ENCODE measurements around the gene NFXL1. TPM values are rescaled to one million over a fixed set of nuclear protein-coding genes. Genes with fewer than 3 reads are reported as not detected.
A peak's percentile ranks its signal among the peaks of the same experiment; 100 is the strongest.

NFXL1 gene
- total RNA-seq, 4 donors from 2014 or later = 3.7 to 10.8 (median 5.5) TPM

GRCh38 chr4:47915378-47915777, 995 bp upstream of the NFXL1 start:
- Histone ChIP-seq H3K9me3 (no peaks in the 10 kb centered on the region), H3K4me1 (peaks cover 11 to 12% of the 10 kb centered on the region in 2 donors), H3K27ac (no peak overlapping the region), H3K36me3 (peaks cover 0 to 18% of the 10 kb centered on the region in 2 donors), H3K27me3 (no peaks in the 10 kb centered on the region), H3K4me3 (no peak overlapping the region)
- no peak for TF ChIP-seq POLR2A (IDR thresholded peaks at IDR 0.05)
- TF ChIP-seq, protein P1, sequence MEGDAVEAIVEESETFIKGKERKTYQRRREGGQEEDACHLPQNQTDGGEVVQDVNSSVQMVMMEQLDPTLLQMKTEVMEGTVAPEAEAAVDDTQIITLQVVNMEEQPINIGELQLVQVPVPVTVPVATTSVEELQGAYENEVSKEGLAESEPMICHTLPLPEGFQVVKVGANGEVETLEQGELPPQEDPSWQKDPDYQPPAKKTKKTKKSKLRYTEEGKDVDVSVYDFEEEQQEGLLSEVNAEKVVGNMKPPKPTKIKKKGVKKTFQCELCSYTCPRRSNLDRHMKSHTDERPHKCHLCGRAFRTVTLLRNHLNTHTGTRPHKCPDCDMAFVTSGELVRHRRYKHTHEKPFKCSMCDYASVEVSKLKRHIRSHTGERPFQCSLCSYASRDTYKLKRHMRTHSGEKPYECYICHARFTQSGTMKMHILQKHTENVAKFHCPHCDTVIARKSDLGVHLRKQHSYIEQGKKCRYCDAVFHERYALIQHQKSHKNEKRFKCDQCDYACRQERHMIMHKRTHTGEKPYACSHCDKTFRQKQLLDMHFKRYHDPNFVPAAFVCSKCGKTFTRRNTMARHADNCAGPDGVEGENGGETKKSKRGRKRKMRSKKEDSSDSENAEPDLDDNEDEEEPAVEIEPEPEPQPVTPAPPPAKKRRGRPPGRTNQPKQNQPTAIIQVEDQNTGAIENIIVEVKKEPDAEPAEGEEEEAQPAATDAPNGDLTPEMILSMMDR (IDR thresholded peaks at IDR 0.05 in 4 of 5, conservative IDR thresholded peaks at IDR 0.05 in 1 of 5) = no peak
- intact Hi-C loops (cut with DNase I; ENCODE audit: low total_unique reads) (loop anchor here (5.0 to 10.0 kb wide), 3 partner anchors 349 to 917 kb away; partner anchors contain the start of genes OCIAD1 and TEC), in situ Hi-C loops (cut with MboI; ENCODE audit: low sequenced_read_pairs in 4 of 4) (loop anchor here in 1 of 4 donors (25.0 kb wide), 1 partner anchor 453 kb away; the partner anchor contains the start of gene COMMD8)
- no peak for ATAC-seq
- no peak for DNase-seq

- no peaks in the 10 kb centered on the region for H3K9me3 ChIP-seq
- peak in 1 of 2 donors; percentile 33 for ATAC-seq
- in situ Hi-C loops (cut with MboI; ENCODE audit: low sequenced_read_pairs in 4 of 4) (loop anchor here in 1 of 4 donors (25.0 kb wide), 1 partner anchor 453 kb away; the partner anchor contains the start of gene COMMD8), intact Hi-C loops (cut with DNase I; ENCODE audit: low total_unique reads) (loop anchor here (1.0 to 10.0 kb wide), 6 partner anchors 112 to 917 kb away; partner anchors contain the start of genes ATP10D, OCIAD1 and TEC)
- peaks cover 11 to 12% of the 10 kb centered on the region in 2 donors for H3K4me1 ChIP-seq
- peak overlapping the region; percentile 67 to 77 (median 74) for H3K27ac ChIP-seq
- no peak for TF ChIP-seq POLR2A (IDR thresholded peaks at IDR 0.05)
- TF ChIP-seq, protein P1 (IDR thresholded peaks at IDR 0.05 in 4 of 5, conservative IDR thresholded peaks at IDR 0.05 in 1 of 5) = no peak
- H3K4me3 ChIP-seq = peak overlapping the region; percentile 79 to 92 (median 84)
- no peaks in the 10 kb centered on the region for H3K27me3 ChIP-seq
- peaks cover 0 to 22% of the 10 kb centered on the region in 2 donors for H3K36me3 ChIP-seq
- no peak for DNase-seq
These were observed 499 bp upstream of the NFXL1 start for GRCh38 chr4:47914926-47915237.

DNA sequence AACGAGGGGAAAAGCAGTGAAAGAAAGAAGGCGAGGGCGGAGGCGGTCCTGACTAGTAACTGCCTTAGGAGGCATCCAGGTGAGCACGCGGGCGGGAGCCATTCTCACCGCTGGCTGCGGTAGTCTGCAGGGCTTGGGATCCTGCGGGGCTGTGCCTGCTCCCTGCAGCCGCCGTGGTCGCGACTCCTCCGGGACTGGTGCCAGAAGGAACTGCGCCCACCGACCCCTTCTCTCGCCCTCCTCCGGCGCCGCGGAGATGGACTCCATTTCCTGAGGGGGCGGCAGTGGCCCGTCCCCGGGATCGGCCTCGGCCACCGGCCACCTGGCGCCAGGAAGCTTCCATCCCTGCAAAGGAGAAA, 543 bp downstream of the NFXL1 start:
- intact Hi-C loops (cut with DNase I; ENCODE audit: low total_unique reads) = loop anchor here (1.0 to 10.0 kb wide), 5 partner anchors 113 to 429 kb away; partner anchors contain the start of genes ATP10D and TEC
- Histone ChIP-seq H3K27me3 (no peaks in the 10 kb centered on the region), H3K9me3 (no peaks in the 10 kb centered on the region), H3K4me3 (peak overlapping the region; percentile 79 to 92 (median 84)), H3K27ac (peak overlapping the region; percentile 75 to 84 (median 80)), H3K36me3 (peaks cover 0 to 29% of the 10 kb centered on the region in 2 donors), H3K4me1 (peaks cover 11 to 12% of the 10 kb centered on the region in 2 donors)
- DNase-seq = peak in 1 of 2 donors; percentile 28
- in situ Hi-C loops (cut with MboI; ENCODE audit: low sequenced_read_pairs in 4 of 4) = loop anchor here in 1 of 4 donors (25.0 kb wide), 1 partner anchor 452 kb away; the partner anchor contains the start of gene COMMD8
- peak; percentile 9 to 30 for ATAC-seq
- TF ChIP-seq, protein P1 (IDR thresholded peaks at IDR 0.05 in 4 of 5, conservative IDR thresholded peaks at IDR 0.05 in 1 of 5) = no peak
- TF ChIP-seq POLR2A (IDR thresholded peaks at IDR 0.05) = no peak

DNA sequence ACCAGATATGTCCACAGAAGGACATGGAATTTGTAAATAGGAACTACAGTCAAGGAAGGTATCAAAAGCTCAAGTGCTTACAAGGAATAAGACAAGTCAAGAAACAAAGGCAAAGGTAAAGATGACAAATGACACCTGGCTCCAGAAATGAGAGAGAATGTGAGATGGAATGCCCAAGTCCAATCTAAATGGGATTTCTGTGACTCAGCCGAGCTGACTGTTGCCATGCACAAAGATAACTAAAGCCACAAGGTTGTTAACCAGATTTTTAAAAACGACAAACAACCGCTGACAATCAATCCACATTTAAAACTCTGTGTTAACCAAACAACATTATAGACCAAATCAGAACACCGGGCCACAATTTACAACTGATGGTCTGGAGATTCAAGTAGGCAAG, 1.1 kb downstream of the NFXL1 start:
- ATAC-seq (no peak), DNase-seq (no peak)
- H3K36me3 ChIP-seq = peaks cover 0 to 29% of the 10 kb centered on the region in 2 donors
- no peaks in the 10 kb centered on the region for H3K27me3 ChIP-seq
- in situ Hi-C loops (cut with MboI; ENCODE audit: low sequenced_read_pairs in 4 of 4) (loop anchor here in 1 of 4 donors (25.0 kb wide), 1 partner anchor 451 kb away; the partner anchor contains the start of gene COMMD8), intact Hi-C loops (cut with DNase I; ENCODE audit: low total_unique reads) (loop anchor here (5.0 to 10.0 kb wide), 4 partner anchors 114 to 421 kb away; partner anchors contain the start of gene TEC)
- H3K4me3 ChIP-seq = peak overlapping the region; percentile 79 to 92 (median 84)
- H3K4me1 ChIP-seq = peaks cover 11 to 12% of the 10 kb centered on the region in 2 donors
- H3K9me3 ChIP-seq = no peaks in the 10 kb centered on the region
- TF ChIP-seq, protein P1 (IDR thresholded peaks at IDR 0.05 in 4 of 5, conservative IDR thresholded peaks at IDR 0.05 in 1 of 5) = no peak
- no peak for TF ChIP-seq POLR2A (IDR thresholded peaks at IDR 0.05)
- H3K27ac ChIP-seq = peak overlapping the region in 2 of 4 donors; percentile 75 to 82
